ENCODE measurements around the gene DSN1.

DSN1 gene

GRCh38 chr20:36773597-36774390 is at the start of gene DSN1:
DSN1 (minus strand) TSS chr20:36773763; CDS start chr20:36771458, 2,305 bp downstream.
- Histone ChIP-seq H3K36me3 (ENCODE audit: control insufficient read depth in 5 of 5, insufficient read depth in 5 of 5, low read length in 5 of 5) (peaks cover 0 to 10% (median 0%) of the 10 kb centered on the region in 5 donors), H3K27ac (ENCODE audit: low read depth, low read length) (peak within 1 kb of the TSS; percentile 98), H3K9ac (ENCODE audit: low read length in 5 of 5) (peak within 1 kb of the TSS; percentile 89 to 97 (median 95)), H3K27me3 (ENCODE audit: control insufficient read depth in 5 of 5, insufficient read depth in 4 of 5, low read length in 5 of 5) (no peaks in the 10 kb centered on the region), H3K4me1 (ENCODE audit: control insufficient read depth in 5 of 5, insufficient read depth in 5 of 5, low read length in 5 of 5) (peaks cover 2 to 29% (median 25%) of the 10 kb centered on the region in 5 donors), H3K9me3 (ENCODE audit: control insufficient read depth in 5 of 5, low read length in 5 of 5) (no peaks in the 10 kb centered on the region), H3K4me3 (ENCODE audit: low read depth in 1 of 5, low read length in 5 of 5) (peak within 1 kb of the TSS; percentile 88 to 93 (median 91))

GRCh38 chr20:36823121-36823520 is 49.6 kb upstream of the DSN1 start:
- Histone ChIP-seq H3K9ac (ENCODE audit: low read length in 5 of 5) (no peak overlapping the region), H3K9me3 (ENCODE audit: control insufficient read depth in 5 of 5, low read length in 5 of 5) (no peaks in the 10 kb centered on the region), H3K27me3 (ENCODE audit: control insufficient read depth in 5 of 5, insufficient read depth in 4 of 5, low read length in 5 of 5) (no peaks in the 10 kb centered on the region), H3K4me1 (ENCODE audit: control insufficient read depth in 5 of 5, insufficient read depth in 5 of 5, low read length in 5 of 5) (peaks cover 10 to 27% (median 23%) of the 10 kb centered on the region in 5 donors), H3K27ac (ENCODE audit: low read depth, low read length) (no peak overlapping the region), H3K4me3 (ENCODE audit: low read depth in 1 of 5, low read length in 5 of 5) (no peak overlapping the region), H3K36me3 (ENCODE audit: control insufficient read depth in 5 of 5, insufficient read depth in 5 of 5, low read length in 5 of 5) (peaks cover 0 to 41% (median 26%) of the 10 kb centered on the region in 5 donors)

GRCh38 chr20:36821964-36822437 is 48.4 kb upstream of the DSN1 start:
- Histone ChIP-seq H3K36me3 (ENCODE audit: control insufficient read depth in 5 of 5, insufficient read depth in 5 of 5, low read length in 5 of 5) (peaks cover 0 to 43% (median 27%) of the 10 kb centered on the region in 5 donors), H3K9ac (ENCODE audit: low read length in 5 of 5) (no peak overlapping the region), H3K4me1 (ENCODE audit: control insufficient read depth in 5 of 5, insufficient read depth in 5 of 5, low read length in 5 of 5) (peaks cover 10 to 21% (median 19%) of the 10 kb centered on the region in 5 donors), H3K4me3 (ENCODE audit: low read depth in 1 of 5, low read length in 5 of 5) (no peak overlapping the region), H3K27ac (ENCODE audit: low read depth, low read length) (no peak overlapping the region), H3K9me3 (ENCODE audit: control insufficient read depth in 5 of 5, low read length in 5 of 5) (no peaks in the 10 kb centered on the region), H3K27me3 (ENCODE audit: control insufficient read depth in 5 of 5, insufficient read depth in 4 of 5, low read length in 5 of 5) (no peaks in the 10 kb centered on the region)

- Histone ChIP-seq H3K9me3 (ENCODE audit: control insufficient read depth in 5 of 5, low read length in 5 of 5) (no peaks in the 10 kb centered on the region), H3K4me1 (ENCODE audit: control insufficient read depth in 5 of 5, insufficient read depth in 5 of 5, low read length in 5 of 5) (peaks cover 10 to 21% (median 19%) of the 10 kb centered on the region in 5 donors), H3K9ac (ENCODE audit: low read length in 5 of 5) (no peak overlapping the region), H3K36me3 (ENCODE audit: control insufficient read depth in 5 of 5, insufficient read depth in 5 of 5, low read length in 5 of 5) (peaks cover 0 to 50% (median 34%) of the 10 kb centered on the region in 5 donors), H3K4me3 (ENCODE audit: low read depth in 1 of 5, low read length in 5 of 5) (no peak overlapping the region), H3K27ac (ENCODE audit: low read depth, low read length) (no peak overlapping the region), H3K27me3 (ENCODE audit: control insufficient read depth in 5 of 5, insufficient read depth in 4 of 5, low read length in 5 of 5) (no peaks in the 10 kb centered on the region)
Measured at GRCh38 chr20:36820928-36821327, 47.4 kb upstream of the DSN1 start.

- H3K4me3 ChIP-seq (ENCODE audit: low read depth in 1 of 5, low read length in 5 of 5) = no peak overlapping the region
- peaks cover 10 to 21% (median 19%) of the 10 kb centered on the region in 5 donors for H3K4me1 ChIP-seq (ENCODE audit: control insufficient read depth in 5 of 5, insufficient read depth in 5 of 5, low read length in 5 of 5)
- peaks cover 0 to 51% (median 38%) of the 10 kb centered on the region in 5 donors for H3K36me3 ChIP-seq (ENCODE audit: control insufficient read depth in 5 of 5, insufficient read depth in 5 of 5, low read length in 5 of 5)
- no peaks in the 10 kb centered on the region for H3K27me3 ChIP-seq (ENCODE audit: control insufficient read depth in 5 of 5, insufficient read depth in 4 of 5, low read length in 5 of 5)
- peak overlapping the region; percentile 16 for H3K27ac ChIP-seq (ENCODE audit: low read depth, low read length)
- H3K9me3 ChIP-seq (ENCODE audit: control insufficient read depth in 5 of 5, low read length in 5 of 5) = no peaks in the 10 kb centered on the region
- peak overlapping the region in 3 of 5 donors; percentile 5 to 63 (median 42) for H3K9ac ChIP-seq (ENCODE audit: low read length in 5 of 5)
Measured at GRCh38 chr20:36820073-36820472, 46.5 kb upstream of the DSN1 start.

- Histone ChIP-seq H3K4me3 (ENCODE audit: low read depth in 1 of 5, low read length in 5 of 5) (no peak overlapping the region), H3K9ac (ENCODE audit: low read length in 5 of 5) (peak overlapping the region in 4 of 5 donors; percentile 5 to 63 (median 45))
Measured at GRCh38 chr20:36819659-36820058, 46.1 kb upstream of the DSN1 start.

GRCh38 chr20:36818861-36819260 is 45.3 kb upstream of the DSN1 start:
- no peaks in the 10 kb centered on the region for H3K9me3 ChIP-seq (ENCODE audit: control insufficient read depth in 5 of 5, low read length in 5 of 5)
- no peaks in the 10 kb centered on the region for H3K27me3 ChIP-seq (ENCODE audit: control insufficient read depth in 5 of 5, insufficient read depth in 4 of 5, low read length in 5 of 5)
- H3K27ac ChIP-seq (ENCODE audit: low read depth, low read length) = no peak overlapping the region
- no peak overlapping the region for H3K9ac ChIP-seq (ENCODE audit: low read length in 5 of 5)
- peaks cover 3 to 57% (median 40%) of the 10 kb centered on the region in 5 donors for H3K36me3 ChIP-seq (ENCODE audit: control insufficient read depth in 5 of 5, insufficient read depth in 5 of 5, low read length in 5 of 5)
- H3K4me1 ChIP-seq (ENCODE audit: control insufficient read depth in 5 of 5, insufficient read depth in 5 of 5, low read length in 5 of 5) = peaks cover 10 to 21% (median 19%) of the 10 kb centered on the region in 5 donors
- H3K4me3 ChIP-seq (ENCODE audit: low read depth in 1 of 5, low read length in 5 of 5) = no peak overlapping the region

More at GRCh38 chr20:36819659-36820058, 46.1 kb upstream of the DSN1 start:
- H3K9me3 ChIP-seq (ENCODE audit: control insufficient read depth in 5 of 5, low read length in 5 of 5) = no peaks in the 10 kb centered on the region
- peaks cover 0 to 54% (median 42%) of the 10 kb centered on the region in 5 donors for H3K36me3 ChIP-seq (ENCODE audit: control insufficient read depth in 5 of 5, insufficient read depth in 5 of 5, low read length in 5 of 5)
- peak overlapping the region; percentile 16 for H3K27ac ChIP-seq (ENCODE audit: low read depth, low read length)
- peaks cover 10 to 21% (median 19%) of the 10 kb centered on the region in 5 donors for H3K4me1 ChIP-seq (ENCODE audit: control insufficient read depth in 5 of 5, insufficient read depth in 5 of 5, low read length in 5 of 5)
- no peaks in the 10 kb centered on the region for H3K27me3 ChIP-seq (ENCODE audit: control insufficient read depth in 5 of 5, insufficient read depth in 4 of 5, low read length in 5 of 5)

- no peak overlapping the region for H3K27ac ChIP-seq (ENCODE audit: low read depth, low read length)
- H3K9ac ChIP-seq (ENCODE audit: low read length in 5 of 5) = no peak overlapping the region
- H3K4me1 ChIP-seq (ENCODE audit: control insufficient read depth in 5 of 5, insufficient read depth in 5 of 5, low read length in 5 of 5) = peaks cover 10 to 21% (median 19%) of the 10 kb centered on the region in 5 donors
- no peaks in the 10 kb centered on the region for H3K27me3 ChIP-seq (ENCODE audit: control insufficient read depth in 5 of 5, insufficient read depth in 4 of 5, low read length in 5 of 5)
- no peak overlapping the region for H3K4me3 ChIP-seq (ENCODE audit: low read depth in 1 of 5, low read length in 5 of 5)
- no peaks in the 10 kb centered on the region for H3K9me3 ChIP-seq (ENCODE audit: control insufficient read depth in 5 of 5, low read length in 5 of 5)
- H3K36me3 ChIP-seq (ENCODE audit: control insufficient read depth in 5 of 5, insufficient read depth in 5 of 5, low read length in 5 of 5) = peaks cover 3 to 54% (median 36%) of the 10 kb centered on the region in 5 donors
Measured at GRCh38 chr20:36818185-36818584, 44.6 kb upstream of the DSN1 start.

GRCh38 chr20:36817496-36817895 is 43.9 kb upstream of the DSN1 start:
- H3K4me1 ChIP-seq (ENCODE audit: control insufficient read depth in 5 of 5, insufficient read depth in 5 of 5, low read length in 5 of 5) = peaks cover 10 to 21% (median 19%) of the 10 kb centered on the region in 5 donors
- H3K4me3 ChIP-seq (ENCODE audit: low read depth in 1 of 5, low read length in 5 of 5) = no peak overlapping the region
- H3K27ac ChIP-seq (ENCODE audit: low read depth, low read length) = no peak overlapping the region
- H3K36me3 ChIP-seq (ENCODE audit: control insufficient read depth in 5 of 5, insufficient read depth in 5 of 5, low read length in 5 of 5) = peaks cover 3 to 58% (median 34%) of the 10 kb centered on the region in 5 donors
- no peaks in the 10 kb centered on the region for H3K9me3 ChIP-seq (ENCODE audit: control insufficient read depth in 5 of 5, low read length in 5 of 5)
- no peak overlapping the region for H3K9ac ChIP-seq (ENCODE audit: low read length in 5 of 5)
- H3K27me3 ChIP-seq (ENCODE audit: control insufficient read depth in 5 of 5, insufficient read depth in 4 of 5, low read length in 5 of 5) = no peaks in the 10 kb centered on the region

GRCh38 chr20:36815454-36816091 is 42.0 kb upstream of the DSN1 start:
- no peak overlapping the region for H3K9ac ChIP-seq (ENCODE audit: low read length in 5 of 5)
- no peak overlapping the region for H3K27ac ChIP-seq (ENCODE audit: low read depth, low read length)
- no peaks in the 10 kb centered on the region for H3K9me3 ChIP-seq (ENCODE audit: control insufficient read depth in 5 of 5, low read length in 5 of 5)
- H3K27me3 ChIP-seq (ENCODE audit: control insufficient read depth in 5 of 5, insufficient read depth in 4 of 5, low read length in 5 of 5) = no peaks in the 10 kb centered on the region
- H3K4me3 ChIP-seq (ENCODE audit: low read depth in 1 of 5, low read length in 5 of 5) = no peak overlapping the region
- peaks cover 10 to 21% (median 16%) of the 10 kb centered on the region in 5 donors for H3K4me1 ChIP-seq (ENCODE audit: control insufficient read depth in 5 of 5, insufficient read depth in 5 of 5, low read length in 5 of 5)
- H3K36me3 ChIP-seq (ENCODE audit: control insufficient read depth in 5 of 5, insufficient read depth in 5 of 5, low read length in 5 of 5) = peaks cover 3 to 71% (median 47%) of the 10 kb centered on the region in 5 donors

Measured in subcutaneous abdominal adipose tissue (tissue), 5 donors.